Natural killer cell (primary cell): ENCODE data around the gene TRMO. TPM values are rescaled to one million over a fixed set of nuclear protein-coding genes. Genes with fewer than 3 reads are reported as not detected.

Source experiments
- ATAC-seq, 3 donors: fragments of 150-1000 bp in 2 of 3; fragments of 200-7000 bp in 1 of 3; cut with Tn5 transposase; 1 replicate in 1 of 3; 2 replicates in 2 of 3; pipeline ENCODE4 v1.10.0; 2021; ENCODE audit warnings: mild to moderate bottlenecking in 2 of 3, moderate library complexity in 2 of 3
- DNase-seq, 2 donors: peaks; one replicate each; pipeline versions ENCODE4 v3.0.0 to v3.0.0-alpha.2; 2013 to 2021; ENCODE audit warnings: mixed read lengths in 1 of 2
- H3K27ac ChIP-seq: one replicate; pipeline ENCODE4 v1.5.1; 2013; ENCODE audit warnings: mild to moderate bottlenecking, low read length
- H3K27me3 ChIP-seq: one replicate; pipeline ENCODE4 v1.6.1; 2013; ENCODE audit warnings: low read length; ENCODE audit not compliant: control insufficient read depth, insufficient read depth
- H3K36me3 ChIP-seq: one replicate; pipeline ENCODE4 v1.6.1; 2013; ENCODE audit warnings: low read length; ENCODE audit not compliant: control insufficient read depth, insufficient read depth
- H3K4me1 ChIP-seq: one replicate; pipeline ENCODE4 v1.6.1; 2013; ENCODE audit warnings: low read length; ENCODE audit not compliant: control insufficient read depth, insufficient read depth
- H3K4me3 ChIP-seq: one replicate; pipeline ENCODE4 v1.5.1; 2013; ENCODE audit warnings: low read length
- H3K9me3 ChIP-seq: one replicate; pipeline ENCODE4 v1.6.1; 2013; ENCODE audit warnings: low read length; ENCODE audit not compliant: control insufficient read depth, insufficient read depth
- H3K27ac Mint-ChIP-seq, 2 donors: one replicate each; pipeline ENCODE4 v1.8.0; 2022; ENCODE audit warnings: mild to moderate bottlenecking in 2 of 2, mixed read lengths in 2 of 2, moderate library complexity in 1 of 2
- H3K27me3 Mint-ChIP-seq, 2 donors: one replicate each; pipeline ENCODE4 v1.8.0; 2022; ENCODE audit warnings: low read depth in 2 of 2, mixed read lengths in 2 of 2
- H3K36me3 Mint-ChIP-seq: one replicate; pipeline ENCODE4 v1.8.0; 2022; ENCODE audit warnings: mixed read lengths
- H3K4me1 Mint-ChIP-seq, 2 donors: one replicate each; pipeline ENCODE4 v1.8.0; 2022; ENCODE audit warnings: mixed read lengths in 2 of 2
- H3K4me3 Mint-ChIP-seq: one replicate; pipeline ENCODE4 v1.8.0; 2022; ENCODE audit warnings: mild to moderate bottlenecking, moderate library complexity, mixed read lengths
- H3K9me3 Mint-ChIP-seq, 2 donors: one replicate each; pipeline ENCODE4 v1.8.0; 2022; ENCODE audit warnings: mixed read lengths in 2 of 2
- CTCF ChIP-seq: fragments of 200-600 bp; IDR thresholded peaks from one replicate; pipeline ENCODE4 v1.8.0; 2022; ENCODE audit warnings: antibody characterized with exemption
- WGBS: methylation state at CpG from one replicate; pipeline ENCODE4 v1.1.7; 2013; ENCODE audit warnings: missing lambda C conversion rate; ENCODE audit not compliant: insufficient coverage; 5-methylcytosine and 5-hydroxymethylcytosine counted together
- intact Hi-C: fragments of 100-400 bp; cut with micrococcal nuclease; formaldehyde crosslinking; loops from one replicate; pipeline ENCODE4 v1.14.2; 2022
- total RNA-seq, 4 donors: library from RNA; stranded (reverse); fragments of 120-200 nt in 1 of 4; gene quantifications; one replicate each; pipeline versions ENCODE4 v1.2.3 to v1.2.4, GENCODE V29; 2013 to 2022

Gene TRMO
- total RNA-seq, 3 donors from 2014 or later (not counting 1 experiment from before 2014, with no cell fraction given) = 26.6 to 35.1 (median 31.2) TPM

DNA sequence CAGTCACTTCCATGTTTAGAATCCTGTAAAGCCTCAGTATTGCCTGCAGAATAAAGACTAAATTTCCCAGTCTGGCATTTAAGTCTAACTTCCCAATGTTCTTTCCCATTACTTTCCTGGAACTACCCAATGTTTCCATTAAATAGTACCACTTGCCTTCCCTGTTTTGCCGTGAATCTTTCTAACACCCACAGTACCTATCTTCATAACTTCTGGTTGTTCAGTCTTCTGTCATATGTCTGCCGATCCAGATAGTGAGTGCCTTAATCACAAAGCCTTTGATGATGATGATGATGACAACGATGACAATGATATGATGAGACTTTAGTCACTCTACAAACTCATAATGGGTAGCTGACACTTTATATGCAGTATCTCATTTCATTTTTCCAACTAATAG is 22.3 kb upstream of the TRMO start:
- Mint-ChIP-seq H3K27me3 (peaks cover 8 to 10% of the 10 kb centered on the region in 2 donors), H3K4me3 (no peak overlapping the region)

DNA sequence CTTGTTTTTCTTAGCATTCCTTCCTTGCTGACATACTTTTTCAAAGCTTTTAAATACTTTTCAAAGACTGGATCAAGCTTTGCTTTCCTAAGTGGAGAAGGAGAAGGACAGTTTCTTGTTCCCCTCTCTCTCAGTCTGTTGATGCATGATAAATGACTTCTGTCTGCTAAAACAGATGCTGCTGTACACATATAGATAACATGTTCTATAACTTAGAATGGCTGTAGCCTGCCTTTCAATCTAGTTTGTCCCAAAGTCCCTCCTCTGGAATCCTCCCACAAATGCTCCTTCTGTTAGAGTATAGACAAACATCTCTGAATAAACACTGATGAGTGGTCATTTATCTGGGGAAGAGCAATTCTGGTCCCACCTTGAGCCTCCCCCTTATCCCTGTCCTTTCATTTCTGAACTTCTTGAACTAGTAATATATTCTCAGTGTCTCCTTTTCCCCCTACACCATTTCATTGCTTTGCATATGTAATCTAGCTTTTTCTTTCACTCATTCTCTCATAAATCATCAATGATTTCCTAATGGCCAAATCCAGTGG is 21.1 kb upstream of the TRMO start:
- DNase-seq (no peak), ATAC-seq (no peak)
- Histone ChIP-seq H3K9me3 (no peaks in the 10 kb centered on the region), H3K4me1 (peaks cover 1% of the 10 kb centered on the region), H3K36me3 (no peaks in the 10 kb centered on the region), H3K27me3 (no peaks in the 10 kb centered on the region), H3K27ac (no peak overlapping the region), H3K4me3 (no peak overlapping the region)
- peaks cover 5 to 6% of the 10 kb centered on the region in 2 donors for H3K4me1 Mint-ChIP-seq
- no peak overlapping the region for H3K27ac Mint-ChIP-seq
- no peak for TF ChIP-seq CTCF
- H3K36me3 Mint-ChIP-seq = no peaks in the 10 kb centered on the region
- H3K4me3 Mint-ChIP-seq = no peak overlapping the region
- no peaks in the 10 kb centered on the region for H3K9me3 Mint-ChIP-seq
- peaks cover 6% of the 10 kb centered on the region in 2 donors for H3K27me3 Mint-ChIP-seq
- intact Hi-C loops = no loop called here

More for the DNA sequence above, 22.3 kb upstream of the TRMO start:
- DNase-seq (no peak), ATAC-seq (no peak)
- intact Hi-C loops = no loop called here
- 100% methylated on average over 1 of the region's 3 CpGs for WGBS
- no peaks in the 10 kb centered on the region for H3K4me1 ChIP-seq
- Mint-ChIP-seq H3K27ac (no peak overlapping the region), H3K9me3 (no peaks in the 10 kb centered on the region), H3K4me1 (no peaks in the 10 kb centered on the region), H3K36me3 (no peaks in the 10 kb centered on the region)
- no peak overlapping the region for H3K4me3 ChIP-seq
- TF ChIP-seq CTCF = no peak
- H3K27ac ChIP-seq = no peak overlapping the region
- no peaks in the 10 kb centered on the region for H3K27me3 ChIP-seq
- no peaks in the 10 kb centered on the region for H3K9me3 ChIP-seq
- H3K36me3 ChIP-seq = no peaks in the 10 kb centered on the region

- Histone ChIP-seq H3K4me3 (no peak overlapping the region), H3K4me1 (peaks cover 4% of the 10 kb centered on the region), H3K36me3 (no peaks in the 10 kb centered on the region), H3K27ac (no peak overlapping the region), H3K9me3 (no peaks in the 10 kb centered on the region), H3K27me3 (no peaks in the 10 kb centered on the region)
- no peak for TF ChIP-seq CTCF
- Mint-ChIP-seq H3K9me3 (no peaks in the 10 kb centered on the region), H3K27ac (no peak overlapping the region), H3K4me1 (peaks cover 14 to 15% of the 10 kb centered on the region in 2 donors), H3K36me3 (no peaks in the 10 kb centered on the region), H3K4me3 (no peak overlapping the region), H3K27me3 (no peaks in the 10 kb centered on the region)
- WGBS = 93% methylated on average over 1 of the region's 1 CpG
- no peak for DNase-seq
- intact Hi-C loops = no loop called here
- no peak for ATAC-seq
Observed at GRCh38 chr9:97941323-97941722, 19.0 kb upstream of the TRMO start.

DNA sequence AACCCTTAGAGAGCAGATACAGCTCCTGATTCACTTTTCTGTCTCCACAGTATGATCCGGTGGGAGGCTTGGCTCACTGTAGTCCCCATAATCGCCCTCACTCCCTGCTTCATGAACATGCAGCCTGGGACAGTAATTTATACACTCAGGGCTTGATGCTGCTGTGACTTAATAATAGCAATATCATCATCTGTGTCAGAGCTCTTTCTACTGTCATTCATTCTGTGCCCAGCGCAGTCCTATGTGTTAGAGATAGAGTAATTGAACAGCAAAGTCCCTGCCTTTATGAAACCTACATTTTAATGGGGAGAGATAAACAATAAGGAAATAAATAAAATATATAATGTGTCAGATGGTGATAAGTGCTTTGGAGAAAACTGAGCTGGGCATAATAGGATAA is 18.4 kb upstream of the TRMO start:
- WGBS = 92% methylated on average over 3 of the region's 3 CpGs
- H3K36me3 Mint-ChIP-seq = no peaks in the 10 kb centered on the region
- H3K4me1 ChIP-seq = peaks cover 4% of the 10 kb centered on the region
- no peak overlapping the region for H3K4me3 ChIP-seq
- H3K36me3 ChIP-seq = no peaks in the 10 kb centered on the region
- intact Hi-C loops = no loop called here
- no peaks in the 10 kb centered on the region for H3K9me3 Mint-ChIP-seq
- no peak for TF ChIP-seq CTCF
- ATAC-seq = no peak
- no peak overlapping the region for H3K27ac ChIP-seq
- no peak for DNase-seq
- H3K27me3 ChIP-seq = no peaks in the 10 kb centered on the region
- H3K27ac Mint-ChIP-seq = no peak overlapping the region
- H3K4me1 Mint-ChIP-seq = peaks cover 14 to 15% of the 10 kb centered on the region in 2 donors
- H3K9me3 ChIP-seq = no peaks in the 10 kb centered on the region
- H3K4me3 Mint-ChIP-seq = no peak overlapping the region
- no peaks in the 10 kb centered on the region for H3K27me3 Mint-ChIP-seq
